HG03342 (cell line): Measurements from ENCODE around the gene NDUFS8.
A peak's percentile ranks its signal among the peaks of the same experiment; 100 is the strongest.
"Not testable (repeated sequence)": the region's sequence is repeated elsewhere in the genome, so short reads cannot be mapped to it uniquely, and the experiment has no call there.

ENCODE experiments used
- ATAC-seq: cut with Tn5 transposase; IDR thresholded peaks from one replicate; pipeline ENCODE4 v1.9.1; 2021; ENCODE audit warnings: mild to moderate bottlenecking, moderate library complexity; ENCODE audit not compliant: unreplicated experiment

Gene NDUFS8

GRCh38 chr11:68030318-68031143 is at the start of gene NDUFS8:
TSS of gene NDUFS8 (plus strand) at chr11:68030681. CDS start at chr11:68032152, 1,471 bp downstream.
- peak; percentile 88 for ATAC-seq

- ATAC-seq, result not testable (repeated sequence)
Measured at GRCh38 chr11:67981226-67981625, 49.3 kb upstream of the NDUFS8 start.

GRCh38 chr11:67982255-67982857 is 48.1 kb upstream of the NDUFS8 start:
- not testable (repeated sequence) for ATAC-seq

GRCh38 chr11:67983951-67984350 is 46.5 kb upstream of the NDUFS8 start:
- no peak for ATAC-seq

GRCh38 chr11:67985302-67985701 is 45.2 kb upstream of the NDUFS8 start:
- not testable (repeated sequence) for ATAC-seq

- ATAC-seq, result not testable (repeated sequence)
Measured at GRCh38 chr11:67990546-67991346, 39.7 kb upstream of the NDUFS8 start.

GRCh38 chr11:67991347-67992121 is 38.9 kb upstream of the NDUFS8 start:
- not testable (repeated sequence) for ATAC-seq

- not testable (repeated sequence) for ATAC-seq
Measured at GRCh38 chr11:67993821-67994220, 36.7 kb upstream of the NDUFS8 start.

- ATAC-seq, result not testable (repeated sequence)
Measured at GRCh38 chr11:67994387-67994786, 36.1 kb upstream of the NDUFS8 start.

GRCh38 chr11:67995129-67995528 is 35.4 kb upstream of the NDUFS8 start:
- ATAC-seq, result not testable (repeated sequence)

- not testable (repeated sequence) for ATAC-seq
Measured at GRCh38 chr11:67995579-67995978, 34.9 kb upstream of the NDUFS8 start.

- ATAC-seq, result no peak
Measured at GRCh38 chr11:67996051-67996450, 34.4 kb upstream of the NDUFS8 start.

GRCh38 chr11:67996622-67997474 is 33.6 kb upstream of the NDUFS8 start:
- ATAC-seq, result no peak

GRCh38 chr11:67997475-67997921 is 33.0 kb upstream of the NDUFS8 start:
- no peak for ATAC-seq

- no peak for ATAC-seq
Measured at GRCh38 chr11:67998150-67999045, 32.1 kb upstream of the NDUFS8 start.

- ATAC-seq, result no peak
Measured at GRCh38 chr11:67999201-67999629, 31.3 kb upstream of the NDUFS8 start.

- no peak for ATAC-seq
Measured at GRCh38 chr11:67999704-68000103, 30.8 kb upstream of the NDUFS8 start.

- peak; percentile 20 for ATAC-seq
Measured at GRCh38 chr11:68002575-68002937, 27.9 kb upstream of the NDUFS8 start.
